Lower leg skin (tissue), 4 donors: ENCODE measurements around the gene BLOC1S5. TPM values are rescaled to one million over a fixed set of nuclear protein-coding genes. Genes with fewer than 3 reads are reported as not detected.

Experiments used
- DNase-seq, 2 donors: peaks; one replicate each; pipeline ENCODE4 v3.0.0-alpha.2; 2019; ENCODE audit warnings: low spot score in 2 of 2
- H3K4me3 ChIP-seq: fragments of 200-600 bp; sonication (generic); 2 replicates; pipeline ENCODE4 v1.5.1; 2017; ENCODE audit warnings: mild to moderate bottlenecking, low read depth; ENCODE audit not compliant: poor library complexity, severe bottlenecking
- POLR2A ChIP-seq, 2 donors: fragments of 450-650 bp; IDR thresholded peaks; one replicate each; pipeline ENCODE4 v1.6.1; 2016 to 2017; ENCODE audit warnings: antibody characterized with exemption in 2 of 2, mild to moderate bottlenecking in 1 of 2, moderate library complexity in 1 of 2
- WGBS, 2 donors: methylation state at CpG; one replicate each; pipeline ENCODE4 v1.1.5; 2018; 5-methylcytosine and 5-hydroxymethylcytosine counted together
- intact Hi-C: fragments of 100-400 bp; cut with DNase I; formaldehyde crosslinking; loops from one replicate; pipeline ENCODE4 v1.15.0; 2023; ENCODE audit warnings: low total_unique reads
- total RNA-seq, 4 donors: library from RNA; depleted of rRNA; stranded (reverse); fragments of >200 nt; gene quantifications; one replicate each; pipeline ENCODE4 v1.1.0, GENCODE V29; 2016
- TF ChIP-seq, protein P1 (sequence below), 3 donors: fragments of 450-650 bp; IDR thresholded peaks; one replicate each; pipeline ENCODE4 v1.5.1; 2016; ENCODE audit warnings: antibody characterized with exemption in 3 of 3, mild to moderate bottlenecking in 3 of 3, moderate library complexity in 2 of 3

Gene BLOC1S5
- total RNA-seq, 4 donors from 2014 or later: 7.5 to 11.6 (median 10.4) TPM

DNA sequence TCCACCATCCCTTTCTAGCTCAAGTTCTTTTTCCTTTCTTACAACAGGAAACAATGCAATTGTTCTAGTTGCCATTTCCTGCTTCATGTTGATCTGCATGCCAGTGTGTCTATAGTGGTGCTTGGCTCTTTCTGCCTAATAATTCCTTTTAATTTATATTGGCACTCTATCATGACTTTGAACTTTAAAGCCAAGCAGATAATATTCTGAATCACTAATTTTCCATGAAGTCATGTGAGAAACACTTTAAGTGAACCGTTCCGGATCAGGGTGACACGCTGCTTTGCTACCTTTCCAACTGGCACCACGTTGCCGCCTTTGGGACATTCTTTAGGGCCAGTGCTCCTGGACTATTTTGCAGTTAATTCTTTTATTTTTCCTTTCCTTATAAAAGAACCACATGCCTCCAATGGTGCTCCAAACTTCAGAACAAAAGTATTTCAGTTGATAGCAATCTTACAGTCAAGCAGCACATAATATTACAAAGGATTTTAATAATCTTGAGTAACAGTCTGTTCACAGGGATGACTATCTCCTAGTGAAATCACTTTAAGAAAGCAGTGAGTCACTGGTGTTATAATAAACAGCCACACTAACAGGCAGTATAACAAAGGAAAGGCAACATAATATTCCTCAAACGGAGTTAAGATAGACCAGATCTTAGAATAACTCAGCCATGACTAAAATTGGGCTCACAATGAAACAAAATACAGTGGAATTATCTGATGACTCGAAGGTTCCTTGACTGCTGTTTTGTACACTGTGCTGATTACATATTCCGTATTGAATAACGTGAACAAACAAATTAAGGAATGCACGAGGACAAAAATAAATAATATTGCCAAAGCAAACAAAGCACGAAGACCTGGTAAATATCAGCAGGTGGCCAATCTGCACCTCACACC is 19.0 kb upstream of the BLOC1S5 start:
- no peak for DNase-seq
- WGBS, 2 donors: 53 to 71% methylated on average over 11 of the region's 11 CpGs
- H3K4me3 ChIP-seq: no peak overlapping the region
- TF ChIP-seq, protein P1, sequence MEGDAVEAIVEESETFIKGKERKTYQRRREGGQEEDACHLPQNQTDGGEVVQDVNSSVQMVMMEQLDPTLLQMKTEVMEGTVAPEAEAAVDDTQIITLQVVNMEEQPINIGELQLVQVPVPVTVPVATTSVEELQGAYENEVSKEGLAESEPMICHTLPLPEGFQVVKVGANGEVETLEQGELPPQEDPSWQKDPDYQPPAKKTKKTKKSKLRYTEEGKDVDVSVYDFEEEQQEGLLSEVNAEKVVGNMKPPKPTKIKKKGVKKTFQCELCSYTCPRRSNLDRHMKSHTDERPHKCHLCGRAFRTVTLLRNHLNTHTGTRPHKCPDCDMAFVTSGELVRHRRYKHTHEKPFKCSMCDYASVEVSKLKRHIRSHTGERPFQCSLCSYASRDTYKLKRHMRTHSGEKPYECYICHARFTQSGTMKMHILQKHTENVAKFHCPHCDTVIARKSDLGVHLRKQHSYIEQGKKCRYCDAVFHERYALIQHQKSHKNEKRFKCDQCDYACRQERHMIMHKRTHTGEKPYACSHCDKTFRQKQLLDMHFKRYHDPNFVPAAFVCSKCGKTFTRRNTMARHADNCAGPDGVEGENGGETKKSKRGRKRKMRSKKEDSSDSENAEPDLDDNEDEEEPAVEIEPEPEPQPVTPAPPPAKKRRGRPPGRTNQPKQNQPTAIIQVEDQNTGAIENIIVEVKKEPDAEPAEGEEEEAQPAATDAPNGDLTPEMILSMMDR (IDR thresholded peaks at IDR 0.05): no peak
- TF ChIP-seq POLR2A (IDR thresholded peaks at IDR 0.05): no peak
- intact Hi-C loops: no loop called here

DNA sequence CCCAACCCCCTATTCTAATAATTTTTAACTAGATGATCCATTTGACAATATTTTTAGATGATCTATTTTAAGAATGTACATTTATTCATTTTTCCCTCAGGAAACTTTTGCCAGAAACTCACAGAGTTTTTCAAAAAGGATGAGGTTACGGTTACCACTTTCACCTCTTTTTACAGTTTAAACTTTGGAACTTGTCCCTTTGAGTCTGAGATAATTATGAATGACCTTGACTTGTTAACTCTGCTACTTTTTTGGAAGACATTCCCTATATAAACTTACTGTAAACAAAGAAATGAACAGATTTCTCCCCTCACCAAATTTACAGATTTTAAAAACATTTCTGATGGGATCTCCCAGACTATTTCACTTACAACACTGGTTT is 18.4 kb upstream of the BLOC1S5 start:
- intact Hi-C loops: no loop called here
- DNase-seq: no peak
- no peak overlapping the region for H3K4me3 ChIP-seq
- WGBS, 2 donors: 78 to 95% methylated on average over 1 of the region's 1 CpG
- no peak for TF ChIP-seq POLR2A (IDR thresholded peaks at IDR 0.05)
- TF ChIP-seq, protein P1 (IDR thresholded peaks at IDR 0.05): no peak

DNA sequence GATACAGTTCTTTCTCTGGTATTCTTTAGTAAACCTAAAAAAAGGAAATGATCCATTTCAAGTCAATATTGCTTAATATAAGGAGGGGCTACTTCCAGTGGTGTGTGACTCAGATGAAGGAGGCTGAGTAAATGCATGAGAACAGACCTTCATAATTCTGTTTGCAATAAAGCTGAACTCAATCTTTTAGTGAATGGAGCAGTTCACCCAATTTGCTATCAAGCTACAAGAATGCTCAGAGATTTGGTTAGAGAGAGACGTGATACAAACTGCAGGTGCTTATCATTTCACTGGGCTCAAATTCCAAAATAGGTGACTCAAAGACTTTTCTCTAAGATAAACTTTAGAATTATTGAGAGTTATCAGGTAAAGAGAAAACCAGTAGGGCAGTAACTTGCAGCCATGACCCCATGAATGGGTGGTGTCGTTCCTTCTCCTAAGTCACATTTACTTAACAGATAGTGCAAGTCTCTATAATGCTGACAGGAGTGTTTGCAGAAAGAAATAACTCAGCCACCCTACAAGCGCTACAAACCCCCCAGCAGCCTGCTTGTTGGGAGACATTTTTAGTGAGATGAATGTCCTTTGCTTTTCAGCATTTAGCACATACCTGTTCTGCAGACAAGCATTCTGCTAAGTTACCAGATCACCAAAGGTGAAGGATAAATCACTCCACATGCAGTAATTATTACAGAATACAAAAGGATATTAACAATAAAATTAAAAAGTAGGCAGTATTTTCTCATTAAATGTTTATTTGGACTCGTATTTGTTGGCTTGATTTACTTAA is 16.4 kb upstream of the BLOC1S5 start:
- H3K4me3 ChIP-seq: no peak overlapping the region
- TF ChIP-seq, protein P1 (IDR thresholded peaks at IDR 0.05): no peak
- no peak for TF ChIP-seq POLR2A (IDR thresholded peaks at IDR 0.05)
- intact Hi-C loops: no loop called here
- 67 to 70% methylated on average over 4 of the region's 4 CpGs for WGBS, 2 donors
- DNase-seq: no peak

DNA sequence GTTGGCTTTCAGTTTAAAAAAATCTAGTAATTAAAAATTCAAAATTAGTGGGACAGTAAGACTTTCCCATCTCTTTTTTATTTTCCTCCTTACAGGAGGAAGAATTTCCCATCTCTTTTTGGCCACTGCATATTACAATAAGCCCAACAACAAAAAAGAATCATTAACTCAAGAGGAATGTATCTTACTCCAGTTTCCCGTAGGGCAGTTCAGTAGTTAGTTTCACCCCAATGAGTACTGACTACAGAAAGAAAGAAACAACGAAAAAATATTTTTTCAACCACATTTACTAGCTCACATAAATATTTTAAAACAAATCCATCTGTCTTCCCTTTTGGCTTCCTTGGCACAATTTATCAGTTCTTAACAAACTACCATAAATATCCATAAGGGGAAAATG is 14.9 kb upstream of the BLOC1S5 start:
- WGBS, 2 donors: 74 to 79% methylated on average over 2 of the region's 2 CpGs
- no peak overlapping the region for H3K4me3 ChIP-seq
- intact Hi-C loops: no loop called here

DNA sequence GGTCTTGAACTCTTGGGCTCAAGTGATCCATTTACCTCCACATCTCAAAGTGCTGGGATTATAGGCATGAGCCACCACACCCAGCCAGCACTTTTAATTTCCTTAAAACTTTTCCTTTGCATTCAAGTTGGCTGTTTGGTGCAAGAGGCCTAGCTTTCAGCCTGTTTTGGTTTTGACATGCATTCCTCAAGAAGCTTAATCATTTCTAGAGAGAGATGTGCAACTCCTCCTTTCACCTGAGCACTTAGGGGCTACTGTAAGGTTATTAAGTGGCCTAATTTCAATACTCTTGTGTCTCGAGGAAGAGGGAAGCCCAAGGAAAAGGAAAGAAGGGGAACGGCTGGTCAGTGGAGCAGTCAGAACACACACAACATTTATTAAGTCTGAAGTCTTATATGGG is 13.8 kb upstream of the BLOC1S5 start:
- intact Hi-C loops: no loop called here
- 86 to 96% methylated on average over 2 of the region's 2 CpGs for WGBS, 2 donors
- H3K4me3 ChIP-seq: no peak overlapping the region
- TF ChIP-seq POLR2A (IDR thresholded peaks at IDR 0.05): no peak
- TF ChIP-seq, protein P1 (IDR thresholded peaks at IDR 0.05): no peak
- no peak for DNase-seq

More for the DNA sequence above, 14.9 kb upstream of the BLOC1S5 start:
- no peak for TF ChIP-seq POLR2A (IDR thresholded peaks at IDR 0.05)
- TF ChIP-seq, protein P1 (IDR thresholded peaks at IDR 0.05): no peak
- no peak for DNase-seq
